ENCODE results near the gene UBL7. TPM values are rescaled to one million over a fixed set of nuclear protein-coding genes. Genes with fewer than 3 reads are reported as not detected.

The UBL7 gene
- total and polyA plus RNA-seq, 8 donors = 16.0 to 30.2 (median 19.1) TPM

DNA sequence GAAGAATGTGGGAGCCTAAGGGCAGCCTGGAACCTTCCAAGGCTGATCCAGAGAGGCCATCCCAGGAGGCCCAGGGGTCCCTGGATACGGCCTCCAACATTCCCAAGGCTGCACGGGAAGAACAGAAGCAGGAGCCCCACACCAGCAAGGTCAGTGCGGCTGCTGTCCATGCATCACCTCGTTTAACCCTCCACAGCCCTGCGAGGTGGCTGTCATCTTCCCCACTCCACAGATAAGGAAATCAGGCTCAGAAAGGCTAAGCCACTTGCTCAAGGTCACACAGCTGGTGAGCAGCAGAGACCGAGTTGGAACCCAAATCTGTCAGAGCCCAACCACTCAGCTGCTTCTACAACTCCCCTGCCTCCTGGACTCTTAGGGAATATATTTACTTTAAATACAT is 48.8 kb downstream of the UBL7 start:
- TF ChIP-seq, protein P1, sequence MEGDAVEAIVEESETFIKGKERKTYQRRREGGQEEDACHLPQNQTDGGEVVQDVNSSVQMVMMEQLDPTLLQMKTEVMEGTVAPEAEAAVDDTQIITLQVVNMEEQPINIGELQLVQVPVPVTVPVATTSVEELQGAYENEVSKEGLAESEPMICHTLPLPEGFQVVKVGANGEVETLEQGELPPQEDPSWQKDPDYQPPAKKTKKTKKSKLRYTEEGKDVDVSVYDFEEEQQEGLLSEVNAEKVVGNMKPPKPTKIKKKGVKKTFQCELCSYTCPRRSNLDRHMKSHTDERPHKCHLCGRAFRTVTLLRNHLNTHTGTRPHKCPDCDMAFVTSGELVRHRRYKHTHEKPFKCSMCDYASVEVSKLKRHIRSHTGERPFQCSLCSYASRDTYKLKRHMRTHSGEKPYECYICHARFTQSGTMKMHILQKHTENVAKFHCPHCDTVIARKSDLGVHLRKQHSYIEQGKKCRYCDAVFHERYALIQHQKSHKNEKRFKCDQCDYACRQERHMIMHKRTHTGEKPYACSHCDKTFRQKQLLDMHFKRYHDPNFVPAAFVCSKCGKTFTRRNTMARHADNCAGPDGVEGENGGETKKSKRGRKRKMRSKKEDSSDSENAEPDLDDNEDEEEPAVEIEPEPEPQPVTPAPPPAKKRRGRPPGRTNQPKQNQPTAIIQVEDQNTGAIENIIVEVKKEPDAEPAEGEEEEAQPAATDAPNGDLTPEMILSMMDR (IDR thresholded peaks at IDR 0.05) = no peak
- 31 to 42% methylated on average over 6 of the region's 6 CpGs for WGBS, 2 donors
- FAIRE-seq = no peak
- Histone ChIP-seq H3K9me3 (no peaks in the 10 kb centered on the region), H3K4me1 (no peaks in the 10 kb centered on the region), H3K36me3 (no peaks in the 10 kb centered on the region), H3K27ac (no peak overlapping the region), H3K27me3 (no peaks in the 10 kb centered on the region), H3K4me3 (no peak overlapping the region)
- no peak for DNase-seq
- ATAC-seq = no peak
- intact Hi-C loops (cut with DNase I) = no loop called here

- ATAC-seq = no peak
- H3K9me3 ChIP-seq = no peaks in the 10 kb centered on the region
- H3K27me3 ChIP-seq = no peaks in the 10 kb centered on the region
- H3K36me3 ChIP-seq = no peaks in the 10 kb centered on the region
- TF ChIP-seq, protein P1 (IDR thresholded peaks at IDR 0.05) = no peak
- intact Hi-C loops (cut with DNase I) = no loop called here
- DNase-seq = no peak
- H3K27ac ChIP-seq = no peak overlapping the region
- WGBS, 2 donors = 93 to 96% methylated on average over 12 of the region's 12 CpGs
- no peak overlapping the region for H3K4me3 ChIP-seq
- no peak for FAIRE-seq
- no peaks in the 10 kb centered on the region for H3K4me1 ChIP-seq
These were observed 49.3 kb downstream of the UBL7 start for GRCh38 chr15:74411686-74412085.

DNA sequence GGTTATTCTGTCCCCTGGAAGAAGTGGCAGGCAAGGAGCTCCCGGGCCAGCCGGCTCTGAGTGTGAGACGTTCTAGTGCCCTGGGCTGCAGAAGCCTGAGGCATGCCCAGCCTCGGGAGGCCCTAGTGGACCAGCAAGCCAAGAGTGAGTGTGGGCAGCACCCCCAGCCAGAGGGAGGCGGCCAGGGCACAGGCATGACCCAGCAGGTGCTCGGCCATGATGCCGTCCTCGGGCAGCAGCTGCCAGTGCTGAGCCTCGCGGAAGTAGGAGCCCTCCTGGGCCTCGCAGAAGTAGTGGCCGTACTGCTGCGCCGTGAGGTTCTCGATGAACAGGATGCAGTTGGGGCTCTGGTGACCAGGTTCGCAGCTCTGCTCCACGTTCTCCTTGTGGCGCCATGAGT is 50.5 kb downstream of the UBL7 start:
- intact Hi-C loops (cut with DNase I) = no loop called here
- whole genome bisulfite sequencing, 2 donors = 92 to 97% methylated on average over 18 of the region's 18 CpGs
- FAIRE-seq = no peak

DNA sequence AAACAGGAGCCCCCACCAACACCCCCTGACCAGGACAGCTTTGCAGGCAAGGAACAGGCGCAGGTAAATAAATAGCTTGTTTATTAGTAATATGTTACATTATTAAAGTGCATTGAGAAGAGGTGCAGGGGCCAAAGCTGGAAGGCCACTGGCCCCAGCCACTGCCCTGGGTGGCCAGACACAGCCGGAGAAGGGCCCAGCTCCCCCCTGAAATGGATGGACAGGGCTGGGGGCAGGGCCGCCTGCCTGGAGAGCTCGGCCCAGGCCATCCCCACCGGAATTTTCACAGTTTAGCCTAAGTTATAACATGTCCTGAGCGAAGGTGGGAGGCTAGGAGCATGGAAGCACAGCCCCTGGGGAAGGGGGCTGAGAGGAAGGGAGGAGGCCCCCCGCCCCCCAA is 51.7 kb downstream of the UBL7 start:
- H3K36me3 ChIP-seq = no peaks in the 10 kb centered on the region
- TF ChIP-seq, protein P1 (IDR thresholded peaks at IDR 0.05) = no peak
- ATAC-seq (no peak), DNase-seq (no peak), FAIRE-seq (no peak)
- H3K27ac ChIP-seq = no peak overlapping the region
- no peaks in the 10 kb centered on the region for H3K27me3 ChIP-seq
- H3K9me3 ChIP-seq = no peaks in the 10 kb centered on the region
- WGBS, 2 donors = 69 to 73% methylated on average over 7 of the region's 7 CpGs
- H3K4me1 ChIP-seq = no peaks in the 10 kb centered on the region
- H3K4me3 ChIP-seq = no peak overlapping the region
- intact Hi-C loops (cut with DNase I) = no loop called here

More for the DNA sequence above, 50.5 kb downstream of the UBL7 start:
- Histone ChIP-seq H3K27ac (no peak overlapping the region), H3K36me3 (no peaks in the 10 kb centered on the region), H3K27me3 (no peaks in the 10 kb centered on the region), H3K4me1 (no peaks in the 10 kb centered on the region), H3K9me3 (no peaks in the 10 kb centered on the region), H3K4me3 (no peak overlapping the region)
- DNase-seq (no peak), ATAC-seq (no peak)
- TF ChIP-seq, protein P1 (IDR thresholded peaks at IDR 0.05) = no peak

- ATAC-seq (no peak), FAIRE-seq (no peak), DNase-seq (no peak)
- TF ChIP-seq, protein P1 (IDR thresholded peaks at IDR 0.05) = no peak
- WGBS, 2 donors = 64 to 73% methylated on average over 7 of the region's 7 CpGs
- H3K4me3 ChIP-seq = no peak overlapping the region
- no peaks in the 10 kb centered on the region for H3K4me1 ChIP-seq
- H3K36me3 ChIP-seq = no peaks in the 10 kb centered on the region
- no peak overlapping the region for H3K27ac ChIP-seq
- intact Hi-C loops (cut with DNase I) = no loop called here
- H3K27me3 ChIP-seq = no peaks in the 10 kb centered on the region
- no peaks in the 10 kb centered on the region for H3K9me3 ChIP-seq
These were observed 52.1 kb downstream of the UBL7 start for GRCh38 chr15:74408815-74409214.
